Smooth muscle cell (in vitro differentiated cells): ENCODE results near the gene E2F6. TPM values are rescaled to one million over a fixed set of nuclear protein-coding genes. Genes with fewer than 3 reads are reported as not detected.

Experiments
- DNase-seq: peaks from one replicate; lab custom pipeline; 2025; ENCODE audit not compliant: unreplicated experiment; lab: John Stamatoyannopoulos, UW
- H2AFZ ChIP-seq: fragments of 200-600 bp; sonication (generic); 2 replicates; pipeline ENCODE4 v1.6.0; 2016; ENCODE audit warnings: antibody characterized with exemption, low read depth, mild to moderate bottlenecking
- H3F3A ChIP-seq: fragments of 200-600 bp; sonication (generic); 2 replicates; pipeline ENCODE4 v1.6.0; 2017; ENCODE audit warnings: antibody characterized with exemption, low read depth
- H3K27ac ChIP-seq: fragments of 200-600 bp; sonication (generic); 2 replicates; pipeline ENCODE4 v1.5.1; 2016; ENCODE audit warnings: low read depth, mild to moderate bottlenecking
- H3K27me3 ChIP-seq: fragments of 200-600 bp; sonication (generic); 2 replicates; pipeline ENCODE4 v1.6.1; 2016; ENCODE audit warnings: low read depth, mild to moderate bottlenecking
- H3K36me3 ChIP-seq: fragments of 200-600 bp; sonication (generic); 2 replicates; pipeline ENCODE4 v1.5.1; 2016; ENCODE audit warnings: low read depth
- H3K4me1 ChIP-seq: fragments of 200-600 bp; sonication (generic); 2 replicates; pipeline ENCODE4 v1.5.1; 2016; ENCODE audit warnings: low read depth
- H3K4me2 ChIP-seq: fragments of 200-600 bp; sonication (generic); 2 replicates; pipeline ENCODE4 v1.6.0; 2016; ENCODE audit warnings: mild to moderate bottlenecking
- H3K4me3 ChIP-seq: fragments of 200-600 bp; sonication (generic); 2 replicates; pipeline ENCODE4 v1.5.1; 2016; ENCODE audit warnings: mild to moderate bottlenecking
- H3K79me2 ChIP-seq: fragments of 200-600 bp; sonication (generic); 2 replicates; pipeline ENCODE4 v1.6.0; 2016; ENCODE audit warnings: low read depth, mild to moderate bottlenecking
- H3K9ac ChIP-seq: fragments of 200-600 bp; sonication (generic); 2 replicates; pipeline ENCODE4 v1.6.0; 2016; ENCODE audit warnings: low read depth
- H3K9me3 ChIP-seq: fragments of 200-600 bp; sonication (generic); replicated peaks from 2 replicates; pipeline ENCODE4 v1.5.1; 2016; ENCODE audit warnings: low read depth
- H4K20me1 ChIP-seq: fragments of 200-600 bp; sonication (generic); 2 replicates; pipeline ENCODE4 v1.6.0; 2016; ENCODE audit warnings: low read depth
- CTCF ChIP-seq: fragments of 200-600 bp; sonication (generic); IDR thresholded peaks from 2 replicates; pipeline ENCODE4 v1.5.1; 2017; ENCODE audit warnings: borderline replicate concordance, mild to moderate bottlenecking, antibody characterized with exemption; ENCODE audit not compliant: insufficient read depth, poor library complexity, severe bottlenecking
- WGBS: methylation state at CpG from one replicate; pipeline ENCODE4 v1.1.7; 2016; ENCODE audit warnings: low lambda C conversion rate; 5-methylcytosine and 5-hydroxymethylcytosine counted together
- polyA plus RNA-seq: library from polyadenylated mRNA; unstranded; fragments of >200 nt; fragmentation: Nextera tagmentation; extraction: Ambion mirVana; gene quantifications from 2 replicates; pipeline ENCODE4 v1.2.1, GENCODE V29; 2016
- total RNA-seq: library from RNA; depleted of rRNA; stranded (reverse); fragments of >200 nt; gene quantifications from 2 replicates; pipeline ENCODE4 v1.2.3, GENCODE V29; 2014

The E2F6 gene
- total and polyA plus RNA-seq, 2 experiments from 2014 or later, result 17.5 to 18.0 TPM

DNA sequence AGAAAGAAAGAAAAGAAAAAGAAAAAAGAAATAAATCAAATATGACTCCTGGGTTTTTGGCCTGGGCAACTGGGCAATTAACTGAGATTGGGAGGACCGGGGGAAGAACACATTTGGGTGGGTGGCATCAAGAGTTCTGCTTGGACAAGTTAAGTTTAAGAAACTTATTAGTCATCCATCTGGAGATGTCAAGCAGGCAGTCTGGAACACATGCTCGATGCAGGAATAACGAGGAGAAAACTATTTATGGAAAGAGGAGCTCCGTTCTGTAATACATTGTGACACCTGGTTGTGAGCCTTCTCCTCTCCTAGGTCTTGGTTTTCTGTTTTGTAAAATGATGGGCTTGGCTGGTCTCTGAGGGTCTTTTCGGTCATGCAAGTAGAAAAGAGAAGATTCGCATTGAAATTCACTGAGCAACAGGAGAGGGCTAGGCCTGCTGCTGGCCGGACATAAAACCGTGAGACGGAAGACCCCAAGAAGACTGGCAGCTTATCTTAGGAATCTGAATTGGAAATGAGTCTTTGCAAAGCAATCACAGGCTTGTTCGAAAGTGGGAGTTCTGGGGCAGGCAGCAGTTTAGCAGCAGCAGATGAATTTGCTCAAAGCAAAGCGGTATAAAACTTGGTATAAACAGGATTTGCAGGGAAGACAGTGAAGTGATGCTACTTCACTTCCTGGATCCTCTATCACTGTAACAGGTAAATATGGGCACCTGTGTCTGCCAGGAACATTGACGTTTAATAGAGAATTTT is 51.4 kb downstream of the E2F6 start:
- H3K9ac ChIP-seq, result no peak overlapping the region
- no peak overlapping the region for H3K4me2 ChIP-seq
- H3K36me3 ChIP-seq, result no peaks in the 10 kb centered on the region
- no peaks in the 10 kb centered on the region for H3K79me2 ChIP-seq
- DNase-seq, result no peak
- H3K4me1 ChIP-seq, result no peaks in the 10 kb centered on the region
- no peaks in the 10 kb centered on the region for H3F3A ChIP-seq
- no peaks in the 10 kb centered on the region for H4K20me1 ChIP-seq
- H2AFZ ChIP-seq, result no peak overlapping the region
- no peak overlapping the region for H3K4me3 ChIP-seq
- H3K27me3 ChIP-seq, result no peaks in the 10 kb centered on the region
- H3K27ac ChIP-seq, result no peak overlapping the region
- WGBS, result 69% methylated on average over 12 of the region's 12 CpGs
- H3K9me3 ChIP-seq, result no peaks in the 10 kb centered on the region
- no peak for TF ChIP-seq CTCF

- Histone ChIP-seq H3K4me1 (no peaks in the 10 kb centered on the region), H3F3A (peaks cover 2% of the 10 kb centered on the region), H4K20me1 (no peaks in the 10 kb centered on the region), H3K27ac (no peak overlapping the region), H3K36me3 (no peaks in the 10 kb centered on the region), H3K4me3 (no peak overlapping the region), H3K79me2 (peaks cover 3% of the 10 kb centered on the region), H3K4me2 (no peak overlapping the region), H3K9ac (no peak overlapping the region), H3K9me3 (no peaks in the 10 kb centered on the region), H2AFZ (no peak overlapping the region), H3K27me3 (no peaks in the 10 kb centered on the region)
- TF ChIP-seq CTCF, result no peak
- 87% methylated on average over 5 of the region's 5 CpGs for WGBS
- DNase-seq, result no peak
These were observed 53.5 kb downstream of the E2F6 start for GRCh38 chr2:11412449-11412810.

DNA sequence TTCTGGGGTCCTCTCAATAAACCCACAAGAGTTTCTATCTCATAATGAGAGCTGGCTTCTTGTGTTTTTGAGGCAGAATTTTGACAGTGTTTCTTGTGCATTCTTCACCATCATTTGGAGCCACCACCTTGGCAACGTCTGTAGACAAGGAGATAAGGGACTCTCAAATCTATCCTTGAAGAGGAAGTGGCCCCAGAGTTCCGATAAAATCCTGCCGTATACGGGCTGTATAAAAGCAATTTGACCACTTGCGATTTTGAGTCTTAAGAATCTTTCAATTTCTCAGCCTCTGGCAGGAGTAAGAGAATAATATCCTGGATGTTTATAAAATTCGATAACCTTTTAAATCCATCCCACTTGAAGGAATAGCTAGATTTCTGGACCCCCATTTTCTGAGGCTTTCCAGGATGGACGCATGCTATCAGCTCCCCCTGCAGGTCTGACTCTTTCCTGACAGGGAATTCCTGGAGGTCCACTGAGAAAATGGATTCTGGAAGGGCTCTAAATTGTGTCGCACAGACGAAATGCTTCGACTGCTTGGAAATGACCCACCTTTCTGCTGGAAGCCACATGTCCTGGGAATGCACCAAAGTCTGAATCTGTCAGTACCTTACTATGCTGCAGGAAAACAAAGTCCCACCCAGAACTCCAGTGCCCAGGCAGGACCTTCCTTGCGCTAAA is 54.1 kb downstream of the E2F6 start:
- Histone ChIP-seq H3F3A (peaks cover 3% of the 10 kb centered on the region), H3K9me3 (no peaks in the 10 kb centered on the region), H3K4me1 (peaks cover 2% of the 10 kb centered on the region), H2AFZ (peak overlapping the region; percentile 26), H3K4me3 (peak overlapping the region; percentile 2), H3K4me2 (peak overlapping the region; percentile 46), H4K20me1 (no peaks in the 10 kb centered on the region), H3K79me2 (peaks cover 3% of the 10 kb centered on the region), H3K27ac (no peak overlapping the region), H3K27me3 (no peaks in the 10 kb centered on the region), H3K36me3 (no peaks in the 10 kb centered on the region), H3K9ac (no peak overlapping the region)
- TF ChIP-seq CTCF, result peak; percentile 74
- no peak for DNase-seq
- 54% methylated on average over 11 of the region's 11 CpGs for WGBS

GRCh38 chr2:11411244-11411643 is 54.7 kb downstream of the E2F6 start:
- no peak for TF ChIP-seq CTCF
- DNase-seq, result no peak
- Histone ChIP-seq H3K79me2 (peaks cover 3% of the 10 kb centered on the region), H3K36me3 (no peaks in the 10 kb centered on the region), H2AFZ (peak overlapping the region; percentile 26), H3K27me3 (no peaks in the 10 kb centered on the region), H3K4me2 (peak overlapping the region; percentile 46), H4K20me1 (no peaks in the 10 kb centered on the region), H3K27ac (no peak overlapping the region), H3K9me3 (no peaks in the 10 kb centered on the region), H3K9ac (no peak overlapping the region), H3K4me1 (peaks cover 6% of the 10 kb centered on the region), H3F3A (peaks cover 3% of the 10 kb centered on the region), H3K4me3 (no peak overlapping the region)
- 50% methylated on average over 1 of the region's 1 CpG for WGBS
